Right lobe of liver (tissue), 6 donors: ENCODE measurements around the gene PDXDC1. TPM values are rescaled to one million over a fixed set of nuclear protein-coding genes. Genes with fewer than 3 reads are reported as not detected.
"Not testable (repeated sequence)": the region's sequence is repeated elsewhere in the genome, so short reads cannot be mapped to it uniquely, and the experiment has no call there.

ENCODE experiments used
- ATAC-seq, 4 donors: fragments of 200-7000 bp; cut with Tn5 transposase; one replicate each; pipeline ENCODE4 v1.9.1; 2020; ENCODE audit warnings: mild to moderate bottlenecking in 4 of 4, moderate library complexity in 4 of 4
- DNase-seq, 3 donors: peaks; one replicate each; pipeline ENCODE4 v3.0.0-alpha.2; 2020
- H3K27ac ChIP-seq, 3 donors: fragments of 200-600 bp; one replicate each; pipeline ENCODE4 v1.8.0; 2022
- H3K27me3 ChIP-seq, 2 donors: fragments of 200-600 bp; one replicate each; pipeline ENCODE4 v1.8.0; 2022
- H3K36me3 ChIP-seq, 4 donors: fragments of 200-600 bp; sonication (generic) in 1 of 4; one replicate each; pipeline versions ENCODE4 v1.5.1 to v1.8.0; 2017 to 2022; ENCODE audit warnings: control low read depth in 1 of 4
- H3K4me1 ChIP-seq, 4 donors: fragments of 200-600 bp; sonication (generic) in 1 of 4; one replicate each; pipeline versions ENCODE4 v1.5.1 to v1.8.0; 2017 to 2022; ENCODE audit warnings: control low read depth in 1 of 4
- H3K4me3 ChIP-seq, 3 donors: fragments of 200-600 bp; one replicate each; pipeline ENCODE4 v1.8.0; 2022
- H3K9me3 ChIP-seq, 4 donors: fragments of 200-600 bp; sonication (generic) in 1 of 4; one replicate each; pipeline versions ENCODE4 v1.5.1 to v1.8.0; 2017 to 2022; ENCODE audit warnings: control low read depth in 1 of 4
- POLR2A ChIP-seq: fragments of 450-650 bp; IDR thresholded peaks from one replicate; pipeline ENCODE4 v1.6.1; 2017; ENCODE audit warnings: antibody characterized with exemption, mild to moderate bottlenecking
- WGBS: methylation state at CpG from one replicate; pipeline ENCODE4 v1.1.6; 2018; ENCODE audit warnings: low coverage, low lambda C conversion rate; ENCODE audit not compliant: insufficient coverage; ENCODE audit errors: missing lambda C conversion rate; 5-methylcytosine and 5-hydroxymethylcytosine counted together
- intact Hi-C, 2 donors: fragments of 100-400 bp; cut with DNase I; formaldehyde crosslinking; loops; one replicate each; pipeline versions ENCODE4 v1.11.2 to v1.14.1; 2022
- total RNA-seq, 6 experiments: library from RNA; depleted of rRNA in 2 of 6; stranded (reverse); fragments of >200 nt in 2 of 6; fragmentation: NEBNext Ultra II Directional in 3 of 6; extraction: Animal tissue kit (Norgen Biotek cat#: 25700) in 3 of 6; gene quantifications; one replicate each; pipeline versions ENCODE4 v1.1.0 to v1.2.4, GENCODE V29; 2016 to 2023
- TF ChIP-seq, protein P1 (sequence below), 4 donors: fragments of 200-600 bp in 3 of 4; fragments of 450-650 bp in 1 of 4; IDR thresholded peaks; one replicate each; pipeline versions ENCODE4 v1.5.1 to v1.8.0; 2016 to 2022; ENCODE audit warnings: antibody characterized with exemption in 4 of 4, mild to moderate bottlenecking in 2 of 4
- donor health status: DM: no; HTN: yes; CAD: no.
- donor health status: DM: no; HTN: no; CAD: no.
- donor health status: DM: no; HTN: no; CAD: no.
- donor health status: DM: no; HTN: yes; CAD: no.
- donor health status: DM: no; HTN: yes; CAD: no.

PDXDC1 gene
- total RNA-seq, 6 experiments from 2014 or later: 78.8 to 144 (median 111) TPM

DNA sequence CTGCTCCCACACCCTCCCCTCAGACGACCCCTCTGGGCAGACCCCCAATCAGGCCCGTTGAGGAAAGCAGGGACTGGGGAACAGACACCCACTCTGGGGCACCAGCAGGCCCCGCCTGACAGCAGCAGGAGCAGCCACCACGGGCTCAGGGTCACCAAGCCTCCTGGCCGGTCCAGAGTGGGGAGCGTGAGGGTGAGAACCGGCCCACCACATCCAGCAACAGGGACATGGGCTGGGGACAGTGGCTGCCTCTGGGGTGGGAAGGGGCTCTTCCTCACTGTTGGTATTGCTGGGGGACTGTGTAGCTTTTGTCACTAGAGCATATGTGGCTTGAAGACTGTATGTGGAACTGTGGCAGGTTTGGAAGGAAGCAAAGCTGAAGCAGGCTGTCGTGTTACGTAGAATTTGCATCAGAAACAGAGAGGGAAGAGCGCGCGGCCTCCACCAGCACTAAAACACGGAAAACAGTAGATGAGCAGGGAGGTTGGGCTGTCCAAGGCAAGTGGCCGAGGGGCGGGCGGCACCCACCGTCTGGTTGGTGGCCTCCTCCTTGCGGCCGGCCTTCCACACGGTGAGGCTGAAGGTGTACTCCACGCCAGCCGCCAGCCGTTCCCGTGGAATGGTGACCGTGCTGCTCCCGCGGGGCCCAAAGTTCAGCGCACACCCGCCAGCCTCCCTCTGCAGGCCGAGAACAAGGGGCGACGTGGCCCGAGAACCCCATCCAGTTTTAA lies 160.1 kb downstream of the PDXDC1 start:
- DNase-seq: peak in 1 of 3 donors; percentile 22
- ATAC-seq: peak in 1 of 4 donors; percentile 33
- not testable (repeated sequence) for H3K36me3 ChIP-seq

DNA sequence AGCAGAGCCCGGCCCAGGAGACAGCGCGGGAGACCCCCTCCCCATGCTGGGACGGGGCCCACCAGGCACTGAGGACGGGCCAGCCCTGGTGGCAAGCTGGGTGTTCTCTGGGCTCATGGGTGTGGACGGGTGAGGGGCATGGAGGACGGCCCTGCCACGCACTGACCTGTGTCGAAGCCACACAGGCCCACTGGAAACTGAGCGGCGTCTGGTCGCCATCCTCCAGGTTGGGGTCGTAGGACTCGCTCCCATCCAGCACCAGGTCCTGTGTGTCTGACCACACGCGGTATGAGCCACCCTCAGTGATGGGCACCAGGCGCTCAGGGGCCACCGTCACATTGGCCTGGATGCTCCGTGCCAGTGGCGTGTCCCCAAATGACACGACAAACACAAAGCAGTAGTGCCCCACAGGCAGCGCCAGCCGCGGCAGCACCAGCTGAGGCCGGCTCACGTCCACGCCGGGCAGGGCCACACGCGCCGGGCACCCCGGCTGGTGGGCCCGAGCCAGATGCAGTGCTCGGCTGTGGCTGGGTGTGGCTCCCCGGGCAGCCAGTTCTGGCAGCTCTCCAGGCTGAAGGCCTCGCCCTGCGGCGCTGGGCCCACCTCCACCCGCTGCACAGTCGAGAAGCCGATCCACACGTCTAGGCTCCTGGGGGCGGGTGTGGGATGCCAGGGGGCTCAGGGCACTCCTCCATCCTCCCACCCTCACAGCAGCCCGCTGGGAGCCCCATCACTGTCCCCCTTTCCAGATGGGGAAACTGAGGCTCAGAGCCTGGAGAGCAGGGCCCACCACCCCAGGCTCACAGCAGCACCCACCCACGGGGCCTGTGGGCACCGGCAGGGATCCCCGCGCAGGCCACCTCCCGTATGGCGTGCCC lies 160.9 kb downstream of the PDXDC1 start:
- H3K4me3 ChIP-seq, H3K36me3 ChIP-seq, intact Hi-C loops, H3K27ac ChIP-seq, H3K4me1 ChIP-seq, H3K9me3 ChIP-seq, H3K27me3 ChIP-seq: not testable (repeated sequence)
- DNase-seq (peak in 1 of 3 donors; percentile 34), ATAC-seq (peak in 1 of 4 donors; percentile 45)
- WGBS: 20% methylated on average over 1 of the region's 50 CpGs

More for the DNA sequence above, 160.1 kb downstream of the PDXDC1 start:
- intact Hi-C loops, H3K4me1 ChIP-seq, H3K9me3 ChIP-seq, H3K4me3 ChIP-seq, H3K27ac ChIP-seq, H3K27me3 ChIP-seq: not testable (repeated sequence)
- WGBS: no CpG with 5 or more reads among the region's 33 CpGs

DNA sequence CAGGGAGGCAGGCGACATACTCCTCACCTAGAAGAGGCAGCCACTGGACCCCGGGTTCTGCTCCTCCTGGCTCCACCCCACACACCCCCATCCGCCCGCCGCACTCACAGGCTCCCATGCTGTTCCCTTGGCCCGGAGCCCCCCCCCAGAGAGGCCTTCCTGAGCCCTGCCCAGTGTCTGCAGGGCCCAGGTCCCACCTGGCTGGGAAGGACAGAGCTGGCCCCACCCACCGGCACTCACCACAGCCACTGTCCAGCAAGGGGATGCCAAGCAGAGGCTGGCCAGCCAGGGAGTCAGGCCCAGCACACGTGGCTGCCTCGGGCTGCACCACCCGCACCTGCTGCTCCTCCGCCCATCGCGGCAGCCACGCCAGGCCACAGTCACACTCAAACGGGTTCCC lies 162.7 kb downstream of the PDXDC1 start:
- H3K27me3 ChIP-seq, H3K27ac ChIP-seq, H3K36me3 ChIP-seq, H3K4me1 ChIP-seq, ATAC-seq, intact Hi-C loops, H3K4me3 ChIP-seq, H3K9me3 ChIP-seq: not testable (repeated sequence)
- DNase-seq: peak in 1 of 3 donors; percentile 28
- WGBS: no CpG with 5 or more reads among the region's 15 CpGs

DNA sequence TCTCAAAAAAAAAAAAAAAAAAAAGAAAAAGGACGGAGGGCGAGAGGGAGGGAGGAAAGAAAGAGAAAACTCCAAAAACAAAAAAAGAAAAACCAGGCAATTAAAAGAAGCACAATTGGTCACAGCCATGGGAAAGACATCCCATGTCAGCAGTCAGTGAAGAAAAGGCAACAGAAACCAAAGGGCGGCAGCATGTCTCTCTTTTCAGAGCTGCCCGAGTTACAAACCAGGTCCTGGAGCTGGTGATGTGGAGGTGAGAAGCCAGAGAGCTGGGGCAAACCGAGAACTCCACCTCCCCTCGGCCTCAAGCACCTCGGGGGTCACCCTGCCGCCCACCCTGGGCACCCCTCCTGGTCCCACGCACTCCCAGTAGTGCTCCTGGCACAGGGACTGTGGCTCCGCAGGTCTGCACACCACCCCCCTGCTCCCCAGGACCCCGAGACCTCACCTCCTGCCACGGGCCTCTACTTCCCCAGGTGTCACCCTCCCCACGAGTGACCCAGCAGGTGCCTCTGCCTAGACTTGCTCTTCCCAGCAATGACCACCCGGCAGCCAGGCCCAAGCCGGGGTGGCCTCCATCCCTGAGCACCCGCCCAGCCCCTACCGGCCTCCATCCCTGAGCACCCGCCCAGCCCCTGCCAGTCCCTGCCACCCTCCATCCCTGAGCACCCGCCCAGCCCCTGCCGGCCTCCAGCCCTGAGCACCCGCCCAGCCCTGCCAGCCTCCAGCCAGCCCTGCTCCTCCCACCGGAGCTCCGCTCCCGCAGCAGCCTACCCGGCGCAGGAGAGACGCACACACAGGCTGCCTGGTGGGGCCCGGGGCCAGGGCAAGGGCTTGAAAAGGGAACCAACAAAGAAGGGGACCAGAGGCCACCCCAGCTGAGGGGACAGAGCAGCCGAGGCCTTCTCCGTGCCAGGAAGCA lies 165.9 kb downstream of the PDXDC1 start:
- 100% methylated on average over 2 of the region's 30 CpGs for WGBS
- DNase-seq: peak in 1 of 3 donors; percentile 46
- H3K27ac ChIP-seq, H3K27me3 ChIP-seq, H3K9me3 ChIP-seq, intact Hi-C loops, H3K4me3 ChIP-seq, H3K4me1 ChIP-seq, H3K36me3 ChIP-seq: not testable (repeated sequence)
- ATAC-seq: peak in 2 of 4 donors; percentile 17 to 28

DNA sequence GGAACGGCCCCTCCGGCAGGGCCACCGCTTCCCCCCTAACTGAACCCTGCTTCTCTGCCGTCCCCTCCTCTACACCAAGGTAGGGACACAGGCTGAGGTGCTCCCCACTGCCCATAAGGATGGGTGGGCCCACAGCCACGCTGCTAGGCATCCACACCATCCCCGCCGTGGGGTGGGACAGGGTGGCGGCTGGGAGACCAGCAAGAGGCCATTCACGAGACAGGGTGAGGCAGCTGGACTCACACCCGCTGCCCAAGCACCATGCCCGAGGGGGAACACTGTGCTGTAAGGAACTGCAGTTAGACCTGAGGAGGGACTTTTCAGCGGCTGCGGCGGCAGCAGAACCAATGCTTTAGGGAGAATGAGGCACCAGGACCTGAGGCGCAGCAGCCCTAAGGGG lies 166.8 kb downstream of the PDXDC1 start:
- peak in 1 of 3 donors; percentile 33 for DNase-seq
- WGBS: 90% methylated on average over 2 of the region's 15 CpGs
- TF ChIP-seq, protein P1, sequence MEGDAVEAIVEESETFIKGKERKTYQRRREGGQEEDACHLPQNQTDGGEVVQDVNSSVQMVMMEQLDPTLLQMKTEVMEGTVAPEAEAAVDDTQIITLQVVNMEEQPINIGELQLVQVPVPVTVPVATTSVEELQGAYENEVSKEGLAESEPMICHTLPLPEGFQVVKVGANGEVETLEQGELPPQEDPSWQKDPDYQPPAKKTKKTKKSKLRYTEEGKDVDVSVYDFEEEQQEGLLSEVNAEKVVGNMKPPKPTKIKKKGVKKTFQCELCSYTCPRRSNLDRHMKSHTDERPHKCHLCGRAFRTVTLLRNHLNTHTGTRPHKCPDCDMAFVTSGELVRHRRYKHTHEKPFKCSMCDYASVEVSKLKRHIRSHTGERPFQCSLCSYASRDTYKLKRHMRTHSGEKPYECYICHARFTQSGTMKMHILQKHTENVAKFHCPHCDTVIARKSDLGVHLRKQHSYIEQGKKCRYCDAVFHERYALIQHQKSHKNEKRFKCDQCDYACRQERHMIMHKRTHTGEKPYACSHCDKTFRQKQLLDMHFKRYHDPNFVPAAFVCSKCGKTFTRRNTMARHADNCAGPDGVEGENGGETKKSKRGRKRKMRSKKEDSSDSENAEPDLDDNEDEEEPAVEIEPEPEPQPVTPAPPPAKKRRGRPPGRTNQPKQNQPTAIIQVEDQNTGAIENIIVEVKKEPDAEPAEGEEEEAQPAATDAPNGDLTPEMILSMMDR (IDR thresholded peaks at IDR 0.05): no peak
- TF ChIP-seq POLR2A: no peak
- intact Hi-C loops: no loop called here
- Histone ChIP-seq H3K27me3 (no peaks in the 10 kb centered on the region), H3K27ac (no peak overlapping the region), H3K9me3 (no peaks in the 10 kb centered on the region), H3K36me3 (no peaks in the 10 kb centered on the region), H3K4me3 (no peak overlapping the region), H3K4me1 (no peaks in the 10 kb centered on the region)
- no peak for ATAC-seq

DNA sequence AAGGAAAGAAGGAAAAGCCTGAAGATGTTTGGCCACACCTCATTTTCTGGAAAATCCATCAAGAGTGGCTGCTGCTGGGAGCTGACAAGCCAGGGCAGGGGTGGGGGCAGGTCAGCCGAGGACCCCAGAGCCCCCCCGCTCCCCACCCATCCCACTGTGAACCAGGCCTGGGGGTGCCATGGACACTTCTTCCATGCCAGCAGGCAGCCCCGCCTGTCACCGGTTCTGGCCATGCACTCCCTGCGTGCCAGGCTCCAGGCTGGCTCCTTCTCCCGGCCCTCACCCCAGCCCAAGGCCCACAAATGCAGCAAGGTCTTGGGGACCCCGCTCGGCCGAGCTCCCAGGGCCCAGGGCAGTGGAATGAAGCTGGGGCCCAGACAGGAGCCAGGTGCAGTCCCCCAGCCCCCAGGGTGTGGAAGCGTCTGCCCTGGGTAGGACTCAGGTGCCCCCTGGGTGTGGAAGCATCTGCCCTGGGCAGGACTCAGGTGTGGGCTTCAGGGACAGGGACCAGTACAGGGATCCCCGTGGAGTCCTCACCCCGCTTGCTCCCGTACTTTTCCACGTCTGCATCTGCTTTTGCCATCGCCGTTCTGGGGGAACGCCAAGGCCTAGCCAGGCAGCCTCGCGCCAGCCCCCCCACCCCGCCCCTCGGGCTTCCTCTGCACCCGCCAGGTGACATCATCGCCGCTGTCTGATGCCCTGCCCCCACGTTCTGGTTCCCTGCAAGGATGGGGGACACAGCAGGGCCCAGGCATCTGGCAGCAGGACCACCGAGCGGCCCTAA lies 167.5 kb downstream of the PDXDC1 start:
- H3K4me1 ChIP-seq, ATAC-seq: not testable (repeated sequence)

DNA sequence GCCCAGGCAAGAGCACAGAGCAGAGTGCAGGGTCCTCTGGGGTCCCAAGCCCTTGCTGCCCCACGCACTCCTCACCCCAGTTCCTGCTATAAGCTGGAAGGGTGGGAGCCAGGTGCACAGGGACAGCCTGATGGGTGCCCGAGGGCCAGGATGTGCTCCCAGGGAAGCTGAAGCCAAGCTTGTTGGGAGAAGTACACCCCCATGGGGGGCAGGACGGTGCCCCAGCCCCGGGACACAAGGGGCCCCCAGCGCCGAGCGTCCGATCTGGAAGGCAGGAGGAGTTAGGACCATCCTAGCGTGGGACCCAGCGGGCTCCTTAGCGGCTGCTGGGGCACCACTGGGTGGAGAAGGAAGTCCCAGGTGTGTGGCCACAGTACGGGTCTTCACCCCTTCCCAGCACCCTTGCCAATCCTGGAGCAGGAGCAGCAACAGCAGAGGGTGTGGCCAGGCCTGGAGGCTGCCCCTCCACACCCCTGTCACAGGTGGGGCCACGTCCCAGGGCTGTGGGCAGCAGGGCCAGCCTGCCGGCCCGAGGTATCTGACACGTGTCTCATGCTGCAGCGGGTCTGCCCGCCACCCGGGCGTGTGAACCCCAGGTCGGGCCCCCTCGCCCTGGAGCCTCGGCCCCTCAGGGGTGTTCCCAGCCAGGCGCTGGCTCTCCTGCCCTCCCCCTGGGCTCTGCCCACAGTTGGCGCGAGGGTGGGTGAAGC lies 168.2 kb downstream of the PDXDC1 start:
- H3K9me3 ChIP-seq, ATAC-seq, H3K4me1 ChIP-seq, intact Hi-C loops, H3K36me3 ChIP-seq, H3K27ac ChIP-seq, H3K27me3 ChIP-seq, H3K4me3 ChIP-seq: not testable (repeated sequence)
- peak in 1 of 3 donors; percentile 25 for DNase-seq
- no CpG with 5 or more reads among the region's 26 CpGs for WGBS

More for the DNA sequence above, 167.5 kb downstream of the PDXDC1 start:
- 100% methylated on average over 1 of the region's 27 CpGs for WGBS
- intact Hi-C loops, H3K27me3 ChIP-seq, H3K4me3 ChIP-seq, H3K36me3 ChIP-seq, H3K9me3 ChIP-seq, H3K27ac ChIP-seq: not testable (repeated sequence)
- DNase-seq: peak in 1 of 3 donors; percentile 28

DNA sequence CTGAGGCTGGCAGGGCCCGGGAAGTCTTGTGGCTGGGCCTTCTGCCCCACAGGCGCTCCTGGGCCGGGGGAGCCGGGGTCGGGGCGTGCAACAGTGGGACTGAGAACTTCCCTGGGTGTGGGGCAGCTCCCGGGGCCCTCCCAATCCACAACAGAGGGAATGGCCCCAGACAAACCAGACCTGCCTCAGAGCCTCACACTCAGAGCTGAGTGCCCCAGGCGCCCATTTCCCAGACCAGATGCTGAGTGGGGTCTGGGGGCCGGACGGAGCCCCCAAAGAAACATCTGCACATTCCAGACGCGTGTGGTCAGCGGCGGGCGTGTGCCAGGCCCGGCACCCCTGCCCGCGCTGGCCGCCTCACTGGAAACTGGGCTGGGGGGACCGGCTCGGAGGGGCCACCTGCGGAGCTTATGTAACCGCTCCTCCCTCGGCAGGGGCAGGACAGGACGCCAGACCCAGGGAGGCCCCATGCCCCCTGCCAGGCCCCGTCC lies 168.8 kb downstream of the PDXDC1 start:
- H3K36me3 ChIP-seq, intact Hi-C loops, H3K9me3 ChIP-seq, H3K27me3 ChIP-seq, H3K4me1 ChIP-seq, ATAC-seq, H3K4me3 ChIP-seq: not testable (repeated sequence)
- no CpG with 5 or more reads among the region's 26 CpGs for WGBS
- peak overlapping the region in 2 of 3 donors; percentile 10 to 33 for H3K27ac ChIP-seq
- peak in 1 of 3 donors; percentile 40 for DNase-seq
